ENCODE data around the gene GDI1. TPM values are rescaled to one million over a fixed set of nuclear protein-coding genes. Genes with fewer than 3 reads are reported as not detected.

GDI1 gene
- total and polyA plus RNA-seq, 2 of the 4 experiments (the other 2 are of a cell fraction), result 113 to 291 TPM

GRCh38 chrX:154466036-154466435 is 29.1 kb downstream of the GDI1 start:
- WGBS, 2 experiments (ENCODE audit: extremely low coverage in 2 of 2, insufficient read length in 1 of 2), result 90% methylated on average over 5 of the region's 32 CpGs; no CpG with 5 or more reads in 1 of the 2 experiments
- H2BK120ac ChIP-seq (ENCODE audit: low read depth, low read length), result no peak overlapping the region
- TF ChIP-seq ELK1 (IDR thresholded peaks at IDR 0.05; ENCODE audit: borderline replicate concordance, low read depth, low read length) (no peak), CHD1 (IDR thresholded peaks at IDR 0.05; ENCODE audit: low read depth, low read length) (no peak), MAFK (IDR thresholded peaks at IDR 0.05; ENCODE audit: low read depth, low read length) (no peak), SMC3 (IDR thresholded peaks at IDR 0.05; ENCODE audit: low read depth, low read length) (no peak), NFE2L2 (IDR thresholded peaks at IDR 0.05; ENCODE audit: low read depth, low read length) (no peak), FOS (IDR thresholded peaks at IDR 0.05; ENCODE audit: low read depth, low read length) (no peak), POLR2A (IDR thresholded peaks at IDR 0.05; ENCODE audit: low read depth, low read length) (no peak), CEBPB (IDR thresholded peaks at IDR 0.05; ENCODE audit: low read depth, low read length) (no peak), RCOR1 (IDR thresholded peaks at IDR 0.05; ENCODE audit: insufficient replicate concordance, low read length) (no peak), MAZ (IDR thresholded peaks at IDR 0.05; ENCODE audit: borderline replicate concordance, low read depth, low read length) (no peak), BHLHE40 (IDR thresholded peaks at IDR 0.05; ENCODE audit: low read depth, low read length) (no peak), USF2 (IDR thresholded peaks at IDR 0.05; ENCODE audit: low read depth, low read length) (no peak), MXI1 (IDR thresholded peaks at IDR 0.05; ENCODE audit: borderline replicate concordance, low read depth, low read length) (no peak), RAD21 (IDR thresholded peaks at IDR 0.05; ENCODE audit: low read length) (no peak), RFX5 (IDR thresholded peaks at IDR 0.05; ENCODE audit: low read depth, low read length) (no peak)
- TF ChIP-seq, protein P1, sequence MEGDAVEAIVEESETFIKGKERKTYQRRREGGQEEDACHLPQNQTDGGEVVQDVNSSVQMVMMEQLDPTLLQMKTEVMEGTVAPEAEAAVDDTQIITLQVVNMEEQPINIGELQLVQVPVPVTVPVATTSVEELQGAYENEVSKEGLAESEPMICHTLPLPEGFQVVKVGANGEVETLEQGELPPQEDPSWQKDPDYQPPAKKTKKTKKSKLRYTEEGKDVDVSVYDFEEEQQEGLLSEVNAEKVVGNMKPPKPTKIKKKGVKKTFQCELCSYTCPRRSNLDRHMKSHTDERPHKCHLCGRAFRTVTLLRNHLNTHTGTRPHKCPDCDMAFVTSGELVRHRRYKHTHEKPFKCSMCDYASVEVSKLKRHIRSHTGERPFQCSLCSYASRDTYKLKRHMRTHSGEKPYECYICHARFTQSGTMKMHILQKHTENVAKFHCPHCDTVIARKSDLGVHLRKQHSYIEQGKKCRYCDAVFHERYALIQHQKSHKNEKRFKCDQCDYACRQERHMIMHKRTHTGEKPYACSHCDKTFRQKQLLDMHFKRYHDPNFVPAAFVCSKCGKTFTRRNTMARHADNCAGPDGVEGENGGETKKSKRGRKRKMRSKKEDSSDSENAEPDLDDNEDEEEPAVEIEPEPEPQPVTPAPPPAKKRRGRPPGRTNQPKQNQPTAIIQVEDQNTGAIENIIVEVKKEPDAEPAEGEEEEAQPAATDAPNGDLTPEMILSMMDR (conservative IDR thresholded peaks at IDR 0.05; ENCODE audit: low read depth, low read length), result no peak
- in situ Hi-C loops (cut with MboI; ENCODE audit: low sequenced_read_pairs), result no loop called here
- no peaks in the 10 kb centered on the region for H3K4me1 ChIP-seq (ENCODE audit: control insufficient read depth, insufficient read depth, low read length)
- intact Hi-C loops (cut with micrococcal nuclease), result no loop called here
- BruUV-seq (replicated peaks), result no TSS peak
- H3K9me3 ChIP-seq (ENCODE audit: control insufficient read depth, insufficient read depth, low read length), result no peaks in the 10 kb centered on the region; the same call in 1 of the 2 replicates
- no peak overlapping the region for H3K23ac ChIP-seq (ENCODE audit: low read depth, low read length)
- H3K56ac ChIP-seq (ENCODE audit: extremely low read depth, insufficient read depth, low read length), result no peak overlapping the region
- H3K4ac ChIP-seq (ENCODE audit: low read depth, low read length), result no peak overlapping the region
- no peak overlapping the region for H2AFZ ChIP-seq (replicated peaks; ENCODE audit: low read length, poor library complexity)
- peaks cover 0 to 9% of the 10 kb centered on the region in 2 experiments; a peak in 2 of 4 replicates for H3K79me1 ChIP-seq (ENCODE audit: low read depth in 1 of 2, low read length in 2 of 2)
- no peak overlapping the region for H2BK20ac ChIP-seq (ENCODE audit: low read depth, low read length)
- ATAC-seq (ENCODE audit: low read depth) (no peak), DNase-seq (no peak)
- H2BK15ac ChIP-seq (ENCODE audit: low read depth, low read length), result no peak overlapping the region
- H3K9me1 ChIP-seq (ENCODE audit: insufficient read depth, low read length), result no peaks in the 10 kb centered on the region
- CTCF ChIA-PET, result no interaction called here
- POLR2A ChIA-PET (ENCODE audit: unreplicated experiment), result no interaction called here
- H3K14ac ChIP-seq (replicated peaks; ENCODE audit: low read depth, low read length), result no peak overlapping the region
- H4K91ac ChIP-seq (ENCODE audit: insufficient read depth, low read depth, low read length), result no peak overlapping the region
- H3K4me2 ChIP-seq (ENCODE audit: low read depth, low read length), result no peak overlapping the region
- H4K20me1 ChIP-seq (ENCODE audit: insufficient read depth, low read length), result peaks cover 19% of the 10 kb centered on the region
- no peak overlapping the region for H2AK5ac ChIP-seq (ENCODE audit: low read depth, low read length)
- H2BK5ac ChIP-seq (ENCODE audit: low read depth, low read length, poor library complexity, severe bottlenecking), result no peak overlapping the region
- H3K36me3 ChIP-seq (ENCODE audit: control insufficient read depth, insufficient read depth, low read length), result peaks cover 81% of the 10 kb centered on the region
- no peak overlapping the region for H3K9ac ChIP-seq (ENCODE audit: low read depth, low read length)
- no peak overlapping the region for H4K8ac ChIP-seq (ENCODE audit: low read depth in 2 of 2, low read length in 2 of 2)
- dilution Hi-C loops (cut with HindIII; ENCODE audit: low sequenced_read_pairs, unreplicated experiment), result no loop called here
- no peaks in the 10 kb centered on the region for H3K27me3 ChIP-seq (ENCODE audit: control insufficient read depth, insufficient read depth, low read length)
- H3K27ac ChIP-seq (ENCODE audit: insufficient read depth, low read length), result no peak overlapping the region
- no peak overlapping the region for H3K18ac ChIP-seq (ENCODE audit: low read depth, low read length)
- H2AK9ac ChIP-seq (replicated peaks; ENCODE audit: low read depth, low read length, poor library complexity), result no peak overlapping the region
- no peak overlapping the region for H3K4me3 ChIP-seq (ENCODE audit: insufficient read depth, low read depth, low read length)
- no peak overlapping the region for H4K5ac ChIP-seq (ENCODE audit: low read depth, low read length)
